Trophoblast cell (in vitro differentiated cells and primary cell): Measurements from ENCODE around the gene DLGAP1.
"Not testable (repeated sequence)": the region's sequence is repeated elsewhere in the genome, so short reads cannot be mapped to it uniquely, and the experiment has no call there.

Experiments used
- DNase-seq, 2 donors: peaks; one replicate each; pipeline ENCODE4 v3.0.0-alpha.2; 2016
- H2AFZ ChIP-seq: 2 replicates; pipeline ENCODE4 v1.6.1; 2013; ENCODE audit warnings: low read length, moderate library complexity, mild to moderate bottlenecking; ENCODE audit not compliant: insufficient read depth, poor library complexity
- H2AK5ac ChIP-seq: 2 replicates; pipeline ENCODE4 v1.6.1; 2013; ENCODE audit warnings: mild to moderate bottlenecking, low read length
- H2BK120ac ChIP-seq: 2 replicates; pipeline ENCODE4 v1.6.1; 2013; ENCODE audit warnings: low read length, mild to moderate bottlenecking, moderate library complexity; ENCODE audit not compliant: insufficient read depth, poor library complexity
- H2BK12ac ChIP-seq: 2 replicates; pipeline ENCODE4 v1.6.1; 2013; ENCODE audit warnings: mild to moderate bottlenecking, low read length, moderate library complexity
- H2BK5ac ChIP-seq: 2 replicates; pipeline ENCODE4 v1.6.1; 2013; ENCODE audit warnings: low read length, low read depth, moderate library complexity, mild to moderate bottlenecking; ENCODE audit not compliant: poor library complexity
- H3K14ac ChIP-seq: 2 replicates; pipeline ENCODE4 v1.6.1; 2013; ENCODE audit warnings: mild to moderate bottlenecking, low read length
- H3K18ac ChIP-seq: 2 replicates; pipeline ENCODE4 v1.6.1; 2013; ENCODE audit warnings: mild to moderate bottlenecking, low read length
- H3K23ac ChIP-seq: 2 replicates; pipeline ENCODE4 v1.6.1; 2013; ENCODE audit warnings: low read length
- H3K27ac ChIP-seq: 2 replicates; pipeline ENCODE4 v1.5.1; 2013; ENCODE audit warnings: low read depth, mild to moderate bottlenecking, inconsistent platforms, low read length, moderate library complexity
- H3K27me3 ChIP-seq: 2 replicates; pipeline ENCODE4 v1.6.1; 2013; ENCODE audit warnings: inconsistent platforms, mild to moderate bottlenecking, low read length, moderate library complexity; ENCODE audit not compliant: insufficient read depth
- H3K36me3 ChIP-seq, 2 experiments: 1 replicate in 1 of 2; 2 replicates in 1 of 2; pipeline ENCODE4 v1.6.1; 2013; ENCODE audit warnings: low read length in 2 of 2, mild to moderate bottlenecking in 2 of 2, moderate library complexity in 1 of 2; ENCODE audit not compliant: insufficient read depth in 2 of 2, control insufficient read depth in 1 of 2
- H3K4ac ChIP-seq: 2 replicates; pipeline ENCODE4 v1.6.1; 2013; ENCODE audit warnings: low read depth, mild to moderate bottlenecking, low read length, moderate library complexity
- H3K4me1 ChIP-seq, 2 experiments: 1 replicate in 1 of 2; 2 replicates in 1 of 2; pipeline ENCODE4 v1.6.1; 2013; ENCODE audit warnings: low read length in 2 of 2, mild to moderate bottlenecking in 2 of 2, moderate library complexity in 1 of 2; ENCODE audit not compliant: insufficient read depth in 2 of 2, control insufficient read depth in 1 of 2
- H3K4me2 ChIP-seq: 2 replicates; pipeline ENCODE4 v1.6.1; 2013; ENCODE audit warnings: inconsistent platforms, mild to moderate bottlenecking, low read length, moderate library complexity
- H3K4me3 ChIP-seq: 2 replicates; pipeline ENCODE4 v1.5.1; 2013; ENCODE audit warnings: mild to moderate bottlenecking, low read depth, low read length, inconsistent platforms
- H3K79me1 ChIP-seq: one replicate; pipeline ENCODE4 v1.6.1; 2013; ENCODE audit warnings: low read length
- H3K79me2 ChIP-seq: 2 replicates; pipeline ENCODE4 v1.6.1; 2013; ENCODE audit warnings: low read length, mild to moderate bottlenecking; ENCODE audit not compliant: control insufficient read depth, insufficient read depth, poor library complexity
- H3K9ac ChIP-seq: 2 replicates; pipeline ENCODE4 v1.6.1; 2013; ENCODE audit warnings: mild to moderate bottlenecking, low read length
- H3K9me3 ChIP-seq: 2 replicates; pipeline ENCODE4 v1.6.1; 2013; ENCODE audit warnings: low read depth, mild to moderate bottlenecking, control low read depth, inconsistent platforms, low read length; ENCODE audit not compliant: insufficient read depth
- H4K12ac ChIP-seq: 2 replicates; pipeline ENCODE4 v1.6.1; 2013; ENCODE audit warnings: low read depth, mild to moderate bottlenecking, low read length, moderate library complexity
- H4K8ac ChIP-seq: 2 replicates; pipeline ENCODE4 v1.6.1; 2013; ENCODE audit warnings: low read depth, mild to moderate bottlenecking, low read length, moderate library complexity
- H4K91ac ChIP-seq: one replicate; pipeline ENCODE4 v1.6.1; 2013; ENCODE audit warnings: low read depth, mild to moderate bottlenecking, low read length, moderate library complexity
- WGBS: extraction: QIAGEN DNeasy Blood & Tissue Kit; methylation state at CpG from one replicate; pipeline ENCODE4 v1.1.7; 2013; ENCODE audit warnings: missing lambda C conversion rate; ENCODE audit not compliant: insufficient read length, insufficient coverage; ENCODE audit errors: extremely low coverage; 5-methylcytosine and 5-hydroxymethylcytosine counted together

DLGAP1 gene

DNA sequence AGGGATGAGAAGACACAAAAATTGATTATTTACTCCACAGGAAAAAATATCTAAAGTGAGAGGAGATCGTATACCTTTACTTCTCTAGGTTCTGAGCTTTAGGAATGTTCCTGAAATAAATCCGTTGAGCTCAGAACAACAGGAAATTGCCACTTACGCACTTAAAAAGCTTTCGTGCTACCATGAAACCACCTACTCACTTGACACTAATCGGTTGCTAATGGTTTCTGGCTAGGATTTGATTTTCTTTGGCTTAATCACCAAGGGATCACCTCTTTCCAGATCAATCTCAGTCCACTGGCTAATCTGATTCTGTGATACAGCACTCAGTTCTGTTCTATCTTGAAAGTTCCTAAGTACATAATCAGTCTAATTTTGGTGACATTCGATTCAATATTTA is 419.6 kb downstream of the DLGAP1 start:
- H3K4ac ChIP-seq: no peak overlapping the region
- no peak overlapping the region for H3K27ac ChIP-seq
- no peak overlapping the region for H4K91ac ChIP-seq
- H2BK12ac ChIP-seq: no peak overlapping the region
- DNase-seq: no peak
- peaks cover 0 to 2% of the 10 kb centered on the region in 2 experiments for H3K4me1 ChIP-seq
- no peak overlapping the region for H3K4me2 ChIP-seq
- no peak overlapping the region for H3K23ac ChIP-seq
- no peaks in the 10 kb centered on the region for H3K36me3 ChIP-seq
- no peak overlapping the region for H4K12ac ChIP-seq
- WGBS: no CpG with 5 or more reads among the region's 6 CpGs
- no peak overlapping the region for H3K14ac ChIP-seq
- no peak overlapping the region for H3K4me3 ChIP-seq
- no peak overlapping the region for H2BK120ac ChIP-seq
- no peaks in the 10 kb centered on the region for H3K27me3 ChIP-seq
- no peak overlapping the region for H2AFZ ChIP-seq
- no peaks in the 10 kb centered on the region for H3K79me1 ChIP-seq
- H3K9me3 ChIP-seq: no peaks in the 10 kb centered on the region
- H3K79me2 ChIP-seq: no peaks in the 10 kb centered on the region
- H4K8ac ChIP-seq: no peak overlapping the region
- no peak overlapping the region for H3K9ac ChIP-seq
- H2AK5ac ChIP-seq: no peak overlapping the region
- H2BK5ac ChIP-seq: no peak overlapping the region
- no peak overlapping the region for H3K18ac ChIP-seq

DNA sequence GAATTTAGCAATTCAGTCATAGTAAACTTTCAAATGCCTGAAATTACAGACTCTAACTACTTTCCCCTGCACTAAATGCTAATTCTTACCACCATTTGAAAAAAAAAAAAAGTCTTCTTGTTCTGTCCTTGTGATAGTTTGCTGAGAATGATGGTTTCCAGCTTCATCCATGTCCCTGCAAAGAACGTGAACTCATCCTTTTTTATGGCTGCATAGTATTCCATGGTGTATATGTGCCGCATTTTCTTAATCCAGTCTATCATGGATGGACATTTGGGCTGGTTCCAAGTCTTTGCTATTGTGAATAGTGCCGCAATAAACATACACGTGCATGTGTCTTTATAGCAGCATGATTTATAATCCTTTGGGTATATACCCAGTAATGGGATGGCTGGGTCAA is 420.3 kb downstream of the DLGAP1 start:
- not testable (repeated sequence) for H3K4me3 ChIP-seq, H3K27ac ChIP-seq, H2AK5ac ChIP-seq, H3K14ac ChIP-seq, H3K79me2 ChIP-seq, H2BK12ac ChIP-seq, DNase-seq, H4K12ac ChIP-seq, H3K27me3 ChIP-seq, H3K4me2 ChIP-seq, H2BK5ac ChIP-seq, H3K36me3 ChIP-seq, H2AFZ ChIP-seq, H3K9ac ChIP-seq, H3K4ac ChIP-seq, H3K18ac ChIP-seq, H2BK120ac ChIP-seq, H3K4me1 ChIP-seq, H3K79me1 ChIP-seq, H3K9me3 ChIP-seq, H4K91ac ChIP-seq, H3K23ac ChIP-seq, H4K8ac ChIP-seq
- WGBS: no CpG with 5 or more reads among the region's 4 CpGs

DNA sequence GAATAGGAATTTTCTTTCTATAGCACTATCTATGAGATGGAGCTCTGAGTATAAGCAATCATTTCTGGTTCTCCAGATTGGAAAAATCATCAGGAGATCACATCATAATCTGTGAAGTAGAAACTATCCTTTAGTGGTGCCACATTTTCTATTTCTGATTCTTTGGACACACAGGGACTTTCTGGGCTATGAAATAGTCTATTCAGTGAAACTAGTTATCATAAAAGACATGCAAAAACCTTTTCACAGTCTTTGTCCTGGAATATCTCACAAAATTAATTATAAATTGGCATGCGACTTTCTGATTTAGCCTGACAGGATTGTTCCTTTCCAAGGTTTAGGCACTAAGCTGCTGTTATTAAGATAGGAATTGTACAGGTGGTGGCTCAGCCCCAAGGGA is 428.6 kb downstream of the DLGAP1 start:
- H2BK5ac ChIP-seq: no peak overlapping the region
- H3K4ac ChIP-seq: no peak overlapping the region
- H2BK12ac ChIP-seq: no peak overlapping the region
- no peak overlapping the region for H4K8ac ChIP-seq
- H3K79me1 ChIP-seq: no peaks in the 10 kb centered on the region
- H3K27ac ChIP-seq: no peak overlapping the region
- WGBS: no CpG with 5 or more reads among the region's 1 CpG
- H3K9me3 ChIP-seq: no peaks in the 10 kb centered on the region
- H3K4me1 ChIP-seq: no peaks in the 10 kb centered on the region
- H2BK120ac ChIP-seq: no peak overlapping the region
- H4K12ac ChIP-seq: no peak overlapping the region
- DNase-seq: no peak
- H3K9ac ChIP-seq: no peak overlapping the region
- no peaks in the 10 kb centered on the region for H3K27me3 ChIP-seq
- no peak overlapping the region for H3K14ac ChIP-seq
- no peak overlapping the region for H3K18ac ChIP-seq
- no peak overlapping the region for H4K91ac ChIP-seq
- no peak overlapping the region for H3K4me2 ChIP-seq
- H2AFZ ChIP-seq: no peak overlapping the region
- H3K36me3 ChIP-seq: no peaks in the 10 kb centered on the region
- H3K23ac ChIP-seq: no peak overlapping the region
- H2AK5ac ChIP-seq: no peak overlapping the region
- no peaks in the 10 kb centered on the region for H3K79me2 ChIP-seq
- no peak overlapping the region for H3K4me3 ChIP-seq

DNA sequence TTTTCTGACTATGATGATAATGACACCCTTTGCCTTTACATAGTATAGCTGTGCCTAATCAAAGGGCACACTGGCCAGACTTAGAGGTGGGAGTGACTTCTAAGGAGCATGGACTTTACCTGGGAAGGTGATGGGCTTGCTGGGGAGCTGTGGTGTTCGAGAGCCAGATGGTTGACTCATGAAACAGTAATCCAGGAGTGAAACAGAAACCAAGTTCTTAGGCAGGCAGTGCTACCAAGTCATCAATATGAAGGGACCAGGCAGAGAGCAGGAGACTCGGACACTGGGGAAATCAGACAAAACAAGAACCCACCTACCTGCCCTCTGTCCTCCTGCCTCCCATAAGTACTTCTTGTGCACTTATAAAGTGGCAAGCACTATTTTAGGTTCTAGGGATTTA is 430.4 kb downstream of the DLGAP1 start:
- no peak overlapping the region for H3K4me3 ChIP-seq
- no peak overlapping the region for H2BK5ac ChIP-seq
- H3K27ac ChIP-seq: no peak overlapping the region
- H3K4ac ChIP-seq: no peak overlapping the region
- no peak for DNase-seq
- H3K18ac ChIP-seq: no peak overlapping the region
- no peaks in the 10 kb centered on the region for H3K36me3 ChIP-seq
- H2AFZ ChIP-seq: no peak overlapping the region
- no peak overlapping the region for H3K9ac ChIP-seq
- no peaks in the 10 kb centered on the region for H3K79me1 ChIP-seq
- no CpG with 5 or more reads among the region's 2 CpGs for WGBS
- no peak overlapping the region for H4K12ac ChIP-seq
- H3K79me2 ChIP-seq: no peaks in the 10 kb centered on the region
- H3K4me2 ChIP-seq: no peak overlapping the region
- no peak overlapping the region for H4K91ac ChIP-seq
- H3K9me3 ChIP-seq: no peaks in the 10 kb centered on the region
- H3K23ac ChIP-seq: no peak overlapping the region
- no peak overlapping the region for H2BK120ac ChIP-seq
- H2AK5ac ChIP-seq: no peak overlapping the region
- no peak overlapping the region for H4K8ac ChIP-seq
- peaks cover 6 to 7% of the 10 kb centered on the region in 2 experiments for H3K4me1 ChIP-seq
- no peak overlapping the region for H2BK12ac ChIP-seq
- H3K27me3 ChIP-seq: no peaks in the 10 kb centered on the region
- no peak overlapping the region for H3K14ac ChIP-seq
